ENCODE measurements around the gene AMBRA1. TPM values are rescaled to one million over a fixed set of nuclear protein-coding genes. Genes with fewer than 3 reads are reported as not detected.

The AMBRA1 gene
- polyA plus RNA-seq, 1 experiment: 12.8 TPM

DNA sequence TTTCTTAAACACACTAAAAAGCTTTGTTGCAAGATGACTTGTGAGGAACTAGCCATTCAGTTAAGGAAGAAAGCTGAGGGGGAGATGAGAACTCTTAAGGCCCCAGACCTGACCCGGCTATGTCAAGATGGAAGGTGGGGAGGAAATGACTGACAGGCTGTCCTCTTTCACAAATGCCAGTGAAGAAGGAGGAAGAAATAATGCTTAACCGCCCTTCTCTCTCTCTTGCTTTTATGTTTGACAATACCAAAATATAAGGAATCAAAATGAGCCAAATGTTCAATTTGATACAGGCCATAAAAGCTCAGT lies 87.4 kb downstream of the AMBRA1 start:
- TF ChIP-seq, protein P1, sequence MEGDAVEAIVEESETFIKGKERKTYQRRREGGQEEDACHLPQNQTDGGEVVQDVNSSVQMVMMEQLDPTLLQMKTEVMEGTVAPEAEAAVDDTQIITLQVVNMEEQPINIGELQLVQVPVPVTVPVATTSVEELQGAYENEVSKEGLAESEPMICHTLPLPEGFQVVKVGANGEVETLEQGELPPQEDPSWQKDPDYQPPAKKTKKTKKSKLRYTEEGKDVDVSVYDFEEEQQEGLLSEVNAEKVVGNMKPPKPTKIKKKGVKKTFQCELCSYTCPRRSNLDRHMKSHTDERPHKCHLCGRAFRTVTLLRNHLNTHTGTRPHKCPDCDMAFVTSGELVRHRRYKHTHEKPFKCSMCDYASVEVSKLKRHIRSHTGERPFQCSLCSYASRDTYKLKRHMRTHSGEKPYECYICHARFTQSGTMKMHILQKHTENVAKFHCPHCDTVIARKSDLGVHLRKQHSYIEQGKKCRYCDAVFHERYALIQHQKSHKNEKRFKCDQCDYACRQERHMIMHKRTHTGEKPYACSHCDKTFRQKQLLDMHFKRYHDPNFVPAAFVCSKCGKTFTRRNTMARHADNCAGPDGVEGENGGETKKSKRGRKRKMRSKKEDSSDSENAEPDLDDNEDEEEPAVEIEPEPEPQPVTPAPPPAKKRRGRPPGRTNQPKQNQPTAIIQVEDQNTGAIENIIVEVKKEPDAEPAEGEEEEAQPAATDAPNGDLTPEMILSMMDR (IDR thresholded peaks at IDR 0.05; ENCODE audit: insufficient read depth, low read depth, low read length): no peak
- ChIA-PET CTCF (interaction anchor here (1.6 to 2.7 kb wide), 2 partner anchors 16 to 23 kb away, joined by 6 to 11 read pairs; no protein-coding TSS in a partner anchor), POLR2A (no interaction called here)

DNA sequence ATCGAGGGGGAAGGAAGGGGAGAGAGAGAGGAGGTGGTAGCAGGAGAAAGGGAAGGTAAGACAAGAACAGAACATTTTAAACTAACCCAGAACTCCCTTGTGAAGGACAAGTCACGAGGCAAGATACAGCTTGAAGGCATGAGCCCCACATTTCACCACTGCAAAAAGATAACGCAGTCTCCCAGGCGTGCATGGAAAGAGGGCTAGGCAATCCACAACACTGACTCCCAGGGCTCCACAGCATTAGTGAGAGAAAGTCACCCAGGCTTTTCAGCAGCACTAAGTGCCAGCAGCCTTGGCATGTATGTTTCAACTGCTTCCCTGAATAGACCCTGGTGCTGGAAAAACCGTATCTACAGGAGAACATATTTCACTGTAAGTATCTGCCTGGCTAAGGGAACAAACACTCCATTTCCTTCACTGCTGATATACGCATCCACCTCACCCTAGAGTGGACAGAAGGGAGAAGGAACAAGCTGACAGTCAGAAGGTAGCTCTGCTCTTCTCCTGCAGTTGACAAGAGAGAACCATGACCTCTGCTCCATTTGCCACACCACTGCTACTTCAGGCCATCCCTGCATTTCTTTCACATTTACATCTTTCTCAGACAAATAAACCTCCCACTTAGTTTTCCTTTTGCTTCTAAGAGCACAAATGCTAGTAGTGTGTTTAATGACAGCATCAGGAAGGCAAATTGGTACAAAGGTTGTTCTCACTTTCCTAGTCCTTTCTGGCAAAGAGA lies 87.9 kb downstream of the AMBRA1 start:
- Histone ChIP-seq H3K27me3 (ENCODE audit: control insufficient read depth, insufficient read depth, low read length) (no peaks in the 10 kb centered on the region), H3K36me3 (ENCODE audit: control insufficient read depth, insufficient read depth, low read length) (peaks cover 6% of the 10 kb centered on the region), H3K4me3 (ENCODE audit: low read depth, low read length) (no peak overlapping the region)
- TF ChIP-seq, protein P1 (IDR thresholded peaks at IDR 0.05; ENCODE audit: insufficient read depth, low read depth, low read length): no peak
- ChIA-PET POLR2A (no interaction called here), CTCF (interaction anchor here (1.6 to 2.7 kb wide), 2 partner anchors 16 to 23 kb away, joined by 6 to 11 read pairs; no protein-coding TSS in a partner anchor)
- DNase-seq (ENCODE audit: low read depth): no peak

More for the DNA sequence above, 87.4 kb downstream of the AMBRA1 start:
- Histone ChIP-seq H3K4me3 (ENCODE audit: low read depth, low read length) (no peak overlapping the region), H3K36me3 (ENCODE audit: control insufficient read depth, insufficient read depth, low read length) (peaks cover 6% of the 10 kb centered on the region), H3K27me3 (ENCODE audit: control insufficient read depth, insufficient read depth, low read length) (no peaks in the 10 kb centered on the region)
- DNase-seq (ENCODE audit: low read depth): no peak

DNA sequence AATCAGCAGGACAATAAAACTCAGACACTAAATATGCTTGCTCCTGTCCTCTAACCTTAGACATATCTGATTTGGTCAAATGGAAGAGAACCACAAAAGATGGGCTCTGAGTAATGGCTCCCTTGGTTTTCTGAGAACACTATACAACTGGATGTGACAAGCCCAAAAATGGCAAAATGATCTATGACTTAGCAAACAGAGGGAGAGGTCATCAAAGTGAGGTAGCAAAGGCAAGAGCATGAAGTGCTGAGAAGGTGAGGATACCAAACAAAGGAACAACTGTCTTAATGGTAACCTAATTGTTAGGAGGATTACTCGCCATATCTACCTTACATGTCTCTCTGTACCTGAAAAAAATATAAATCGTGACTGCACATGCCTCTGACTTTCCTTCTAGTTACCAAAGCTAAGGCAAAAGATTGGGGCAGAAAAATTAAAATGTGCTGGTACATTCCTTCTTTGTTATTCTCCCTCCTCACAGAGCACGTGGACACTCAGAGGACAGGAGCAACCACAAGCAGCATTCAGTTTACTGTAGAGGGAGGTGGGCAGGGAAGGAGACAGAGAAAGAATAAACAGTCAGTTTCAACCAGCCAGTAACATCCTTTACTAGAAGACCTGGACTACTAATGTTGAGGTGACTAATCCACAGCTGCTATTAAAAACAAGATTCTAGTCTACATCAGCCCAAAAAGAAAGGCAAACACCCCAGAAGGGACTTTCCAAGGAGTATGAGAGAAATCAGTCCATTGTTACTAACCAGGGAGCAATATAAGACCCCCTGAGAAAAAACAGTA lies 88.8 kb downstream of the AMBRA1 start:
- CTCF ChIA-PET: interaction anchor here (0.5 to 2.7 kb wide), 3 partner anchors 15 to 113 kb away, joined by 3 to 11 read pairs (median 4); no protein-coding TSS in a partner anchor
- TF ChIP-seq, protein P1 (IDR thresholded peaks at IDR 0.05; ENCODE audit: insufficient read depth, low read depth, low read length): no peak
- DNase-seq (ENCODE audit: low read depth): no peak
- Histone ChIP-seq H3K36me3 (ENCODE audit: control insufficient read depth, insufficient read depth, low read length) (peaks cover 6% of the 10 kb centered on the region), H3K27me3 (ENCODE audit: control insufficient read depth, insufficient read depth, low read length) (no peaks in the 10 kb centered on the region; the same call in 1 of the 2 replicates), H3K4me3 (ENCODE audit: low read depth, low read length) (no peak overlapping the region)
- POLR2A ChIA-PET: no interaction called here

DNA sequence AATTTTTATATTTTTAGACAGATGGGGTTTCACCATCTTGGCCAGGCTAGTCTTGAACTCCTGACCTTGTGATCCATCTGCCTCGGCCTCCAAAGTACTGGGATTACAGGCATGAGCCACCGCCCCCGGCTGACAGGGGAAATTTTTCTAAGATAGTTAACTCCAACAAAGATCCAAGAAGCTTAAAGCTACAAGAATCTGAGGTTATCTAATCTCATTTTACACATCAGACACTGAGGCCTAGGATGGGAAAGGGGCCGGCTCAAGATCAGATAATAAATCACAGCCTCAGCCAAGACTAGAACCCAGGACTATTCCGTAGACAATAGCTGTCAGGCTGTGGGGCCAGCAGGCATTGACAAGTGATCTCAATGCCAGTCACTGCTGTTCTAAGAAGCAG lies 94.0 kb downstream of the AMBRA1 start:
- TF ChIP-seq, protein P1 (IDR thresholded peaks at IDR 0.05; ENCODE audit: insufficient read depth, low read depth, low read length): no peak
- ChIA-PET POLR2A (no interaction called here), CTCF (interaction anchor here (0.5 to 3.1 kb wide), 5 partner anchors 9 to 131 kb away, joined by 3 to 9 read pairs (median 3); no protein-coding TSS in a partner anchor)
- H3K36me3 ChIP-seq (ENCODE audit: control insufficient read depth, insufficient read depth, low read length): peaks cover 3% of the 10 kb centered on the region; the same call in 1 of the 2 replicates
- no peaks in the 10 kb centered on the region; the same call in 1 of the 2 replicates for H3K27me3 ChIP-seq (ENCODE audit: control insufficient read depth, insufficient read depth, low read length)
- DNase-seq (ENCODE audit: low read depth): no peak
- H3K4me3 ChIP-seq (ENCODE audit: low read depth, low read length): no peak overlapping the region

DNA sequence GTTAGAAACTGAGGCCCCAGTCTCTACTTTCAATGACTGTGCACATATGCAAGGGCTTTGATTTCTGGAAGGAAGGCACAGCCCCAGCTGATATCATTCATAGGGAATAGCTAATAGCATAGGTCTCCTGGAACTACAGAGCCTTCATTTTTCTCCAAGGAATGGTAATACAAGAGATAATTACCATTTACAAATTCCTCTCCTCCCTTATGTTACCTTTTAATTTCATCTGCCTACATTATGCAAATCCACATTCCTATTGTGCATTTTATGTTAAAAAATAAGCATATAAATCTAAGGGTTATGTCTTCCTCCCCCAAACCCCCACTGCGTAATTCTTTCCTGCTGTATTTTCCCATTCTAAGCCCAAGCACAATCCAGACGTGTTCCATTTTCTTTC lies 94.9 kb downstream of the AMBRA1 start:
- TF ChIP-seq, protein P1 (IDR thresholded peaks at IDR 0.05; ENCODE audit: insufficient read depth, low read depth, low read length): no peak
- Histone ChIP-seq H3K4me3 (ENCODE audit: low read depth, low read length) (no peak overlapping the region), H3K27me3 (ENCODE audit: control insufficient read depth, insufficient read depth, low read length) (no peaks in the 10 kb centered on the region; the same call in 1 of the 2 replicates), H3K36me3 (ENCODE audit: control insufficient read depth, insufficient read depth, low read length) (no peaks in the 10 kb centered on the region)
- CTCF ChIA-PET: interaction anchor here (1.0 to 3.1 kb wide), 3 partner anchors 9 to 131 kb away, joined by 3 to 9 read pairs (median 4); no protein-coding TSS in a partner anchor
- POLR2A ChIA-PET: no interaction called here
- DNase-seq (ENCODE audit: low read depth): no peak

Measured in BJ (cell line).